BLaER1 (cell line): ENCODE data around the gene CA10.

Experiments
- H3K27ac ChIP-seq: shearing (Covaris generic); formaldehyde crosslinking; 2 replicates; pipeline ENCODE4 v1.8.1; 2022
- H3K27me3 ChIP-seq: shearing (Covaris generic); formaldehyde crosslinking; 2 replicates; pipeline ENCODE4 v1.8.1; 2022
- H3K36me3 ChIP-seq: shearing (Covaris generic); formaldehyde crosslinking; 2 replicates; pipeline ENCODE4 v1.8.1; 2022
- H3K4me1 ChIP-seq: shearing (Covaris generic); formaldehyde crosslinking; 2 replicates; pipeline ENCODE4 v1.8.1; 2022
- H3K4me2 ChIP-seq: shearing (Covaris generic); formaldehyde crosslinking; 2 replicates; pipeline ENCODE4 v1.8.1; 2022
- H3K4me3 ChIP-seq: shearing (Covaris generic); formaldehyde crosslinking; 2 replicates; pipeline ENCODE4 v1.8.1; 2022
- H3K9ac ChIP-seq: shearing (Covaris generic); formaldehyde crosslinking; 2 replicates; pipeline ENCODE4 v1.8.1; 2022
- H3K9me3 ChIP-seq: shearing (Covaris generic); formaldehyde crosslinking; 2 replicates; pipeline ENCODE4 v1.8.1; 2022
- H4K20me1 ChIP-seq: shearing (Covaris generic); formaldehyde crosslinking; 2 replicates; pipeline ENCODE4 v1.8.1; 2022
- Cebpa-rat ChIP-seq: shearing (Covaris generic); IDR thresholded peaks from 2 replicates; pipeline ENCODE4 v1.8.1; 2022

CA10 gene

GRCh38 chr17:52159246-52160135 lies 977 bp upstream of the CA10 start:
- H3K4me1 ChIP-seq = no peaks in the 10 kb centered on the region
- no peak for TF ChIP-seq Cebpa-rat
- no peak overlapping the region for H3K9ac ChIP-seq
- H3K36me3 ChIP-seq = no peaks in the 10 kb centered on the region
- H3K27ac ChIP-seq = no peak overlapping the region
- no peaks in the 10 kb centered on the region for H3K27me3 ChIP-seq
- H3K4me2 ChIP-seq = no peak overlapping the region
- peaks cover 18% of the 10 kb centered on the region for H3K9me3 ChIP-seq
- no peaks in the 10 kb centered on the region for H4K20me1 ChIP-seq
- H3K4me3 ChIP-seq = no peak overlapping the region

DNA sequence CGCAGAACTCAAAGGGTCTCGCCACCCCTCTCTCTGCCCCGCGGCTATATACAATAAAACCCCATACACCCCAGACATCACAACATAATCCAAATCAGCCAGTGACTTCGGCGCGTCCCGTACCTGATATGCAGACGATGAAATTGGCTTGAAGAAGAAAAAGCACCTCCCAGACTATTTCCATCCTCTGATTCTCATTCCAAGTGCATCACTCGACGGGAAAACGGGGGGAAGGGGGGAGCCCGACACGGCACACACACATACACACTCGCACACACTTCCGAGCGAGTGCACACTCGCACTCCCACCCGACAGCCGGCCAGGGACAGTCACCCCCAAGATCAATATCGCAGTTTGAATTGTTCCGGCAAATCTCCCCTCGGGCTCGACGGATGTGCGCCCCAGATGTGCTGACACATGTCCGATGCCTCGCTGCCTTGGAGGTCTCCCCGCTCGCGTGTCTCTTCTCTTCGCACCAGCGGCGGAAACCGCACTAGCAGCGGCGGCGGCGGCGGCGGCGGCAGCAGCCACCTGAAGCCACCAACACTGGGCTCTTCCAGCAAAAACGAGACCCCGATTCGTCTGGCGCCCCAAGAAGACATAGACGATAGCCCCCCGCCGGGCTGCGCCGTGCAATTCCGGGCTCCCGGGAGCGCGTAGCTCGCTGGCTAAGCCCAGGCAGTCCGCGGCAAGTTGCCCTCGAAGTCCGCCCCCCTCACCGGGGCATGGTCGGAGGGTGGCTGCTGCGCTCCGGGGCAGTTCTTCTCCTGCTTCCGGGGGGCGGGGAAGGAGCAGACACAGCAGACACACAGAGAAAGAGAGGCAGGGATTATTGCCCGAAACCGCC lies 688 bp downstream of the CA10 start:
- no peak overlapping the region for H3K27ac ChIP-seq
- H3K4me3 ChIP-seq = no peak overlapping the region
- H3K4me2 ChIP-seq = no peak overlapping the region
- peaks cover 18% of the 10 kb centered on the region for H3K9me3 ChIP-seq
- no peaks in the 10 kb centered on the region for H3K36me3 ChIP-seq
- no peak overlapping the region for H3K9ac ChIP-seq
- H3K27me3 ChIP-seq = no peaks in the 10 kb centered on the region
- TF ChIP-seq Cebpa-rat = no peak
- no peaks in the 10 kb centered on the region for H3K4me1 ChIP-seq
- no peaks in the 10 kb centered on the region for H4K20me1 ChIP-seq

- H3K9me3 ChIP-seq = peaks cover 18% of the 10 kb centered on the region
- no peak overlapping the region for H3K27ac ChIP-seq
- TF ChIP-seq Cebpa-rat = no peak
- H3K4me2 ChIP-seq = no peak overlapping the region
- no peak overlapping the region for H3K4me3 ChIP-seq
- no peaks in the 10 kb centered on the region for H4K20me1 ChIP-seq
- no peaks in the 10 kb centered on the region for H3K27me3 ChIP-seq
- no peak overlapping the region for H3K9ac ChIP-seq
- H3K4me1 ChIP-seq = no peaks in the 10 kb centered on the region
- no peaks in the 10 kb centered on the region for H3K36me3 ChIP-seq
Observed at GRCh38 chr17:52156576-52157570, 1.6 kb downstream of the CA10 start.

GRCh38 chr17:52155301-52155700 lies 3.2 kb downstream of the CA10 start:
- no peak overlapping the region for H3K9ac ChIP-seq
- no peaks in the 10 kb centered on the region for H3K36me3 ChIP-seq
- TF ChIP-seq Cebpa-rat = no peak
- no peaks in the 10 kb centered on the region for H3K27me3 ChIP-seq
- peaks cover 18% of the 10 kb centered on the region for H3K9me3 ChIP-seq
- H3K4me1 ChIP-seq = no peaks in the 10 kb centered on the region
- H3K4me3 ChIP-seq = no peak overlapping the region
- H3K27ac ChIP-seq = no peak overlapping the region
- H4K20me1 ChIP-seq = no peaks in the 10 kb centered on the region
- no peak overlapping the region for H3K4me2 ChIP-seq

DNA sequence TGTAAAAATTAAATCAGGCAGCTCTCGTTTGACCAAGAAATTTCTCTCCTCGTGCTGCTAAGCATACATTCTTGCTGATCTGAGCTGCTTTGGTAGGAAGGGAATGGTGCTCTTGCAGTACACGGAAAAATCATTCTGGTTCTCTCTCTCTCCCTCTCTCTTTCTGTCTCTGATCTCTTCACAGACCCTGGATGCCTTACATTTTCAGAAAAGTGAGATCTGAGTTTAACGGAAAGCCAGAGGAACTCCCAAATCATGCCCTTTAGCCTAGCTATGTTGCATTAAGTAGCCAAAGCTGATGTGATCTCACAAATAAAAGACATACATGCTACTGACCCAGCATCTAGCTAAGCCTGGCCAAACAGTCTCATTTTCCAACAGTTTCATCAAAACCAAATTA lies 4.0 kb downstream of the CA10 start:
- Histone ChIP-seq H3K4me2 (no peak overlapping the region), H3K27ac (no peak overlapping the region), H3K4me3 (no peak overlapping the region), H3K9ac (no peak overlapping the region), H3K36me3 (no peaks in the 10 kb centered on the region), H3K9me3 (peaks cover 18% of the 10 kb centered on the region), H4K20me1 (no peaks in the 10 kb centered on the region), H3K4me1 (no peaks in the 10 kb centered on the region), H3K27me3 (no peaks in the 10 kb centered on the region)
- TF ChIP-seq Cebpa-rat = no peak

GRCh38 chr17:52150935-52151334 lies 7.6 kb downstream of the CA10 start:
- no peak for TF ChIP-seq Cebpa-rat
- H3K27ac ChIP-seq = no peak overlapping the region
- no peak overlapping the region for H3K4me2 ChIP-seq

DNA sequence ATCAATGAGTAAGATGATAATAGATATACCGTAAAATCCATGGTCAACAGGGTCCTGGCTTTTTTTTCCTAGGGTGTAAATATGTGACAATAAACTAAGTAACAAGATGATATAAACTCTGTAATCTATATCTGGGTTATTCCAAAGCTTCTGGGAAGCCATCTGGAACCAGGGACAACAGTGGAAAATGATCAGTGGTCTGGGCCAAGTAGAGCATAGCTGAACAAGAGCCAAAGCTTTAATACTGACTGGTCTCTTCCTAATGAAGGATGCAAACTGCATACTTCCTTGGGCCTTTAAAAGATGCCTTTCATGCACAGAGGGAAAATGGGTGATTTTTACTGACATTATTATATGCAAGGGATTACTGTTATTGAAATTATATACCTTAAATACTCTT lies 8.9 kb downstream of the CA10 start:
- no peak overlapping the region for H3K27ac ChIP-seq
- H3K4me1 ChIP-seq = peaks cover 7% of the 10 kb centered on the region
- no peak overlapping the region for H3K9ac ChIP-seq
- H3K9me3 ChIP-seq = no peaks in the 10 kb centered on the region
- no peaks in the 10 kb centered on the region for H3K27me3 ChIP-seq
- no peaks in the 10 kb centered on the region for H3K36me3 ChIP-seq
- no peak for TF ChIP-seq Cebpa-rat
- H4K20me1 ChIP-seq = no peaks in the 10 kb centered on the region
- no peak overlapping the region for H3K4me2 ChIP-seq
- no peak overlapping the region for H3K4me3 ChIP-seq

More at GRCh38 chr17:52150935-52151334, 7.6 kb downstream of the CA10 start:
- Histone ChIP-seq H3K9me3 (no peaks in the 10 kb centered on the region), H3K9ac (no peak overlapping the region), H3K36me3 (no peaks in the 10 kb centered on the region), H3K4me1 (peaks cover 7% of the 10 kb centered on the region), H3K27me3 (no peaks in the 10 kb centered on the region), H4K20me1 (no peaks in the 10 kb centered on the region), H3K4me3 (no peak overlapping the region)

- H3K9me3 ChIP-seq = no peaks in the 10 kb centered on the region
- no peak for TF ChIP-seq Cebpa-rat
- no peak overlapping the region for H3K4me3 ChIP-seq
- no peak overlapping the region for H3K4me2 ChIP-seq
- H3K4me1 ChIP-seq = peaks cover 7% of the 10 kb centered on the region
- H3K27ac ChIP-seq = no peak overlapping the region
- H3K36me3 ChIP-seq = no peaks in the 10 kb centered on the region
- no peaks in the 10 kb centered on the region for H4K20me1 ChIP-seq
- no peaks in the 10 kb centered on the region for H3K27me3 ChIP-seq
- no peak overlapping the region for H3K9ac ChIP-seq
Observed at GRCh38 chr17:52148969-52149351, 9.6 kb downstream of the CA10 start.

DNA sequence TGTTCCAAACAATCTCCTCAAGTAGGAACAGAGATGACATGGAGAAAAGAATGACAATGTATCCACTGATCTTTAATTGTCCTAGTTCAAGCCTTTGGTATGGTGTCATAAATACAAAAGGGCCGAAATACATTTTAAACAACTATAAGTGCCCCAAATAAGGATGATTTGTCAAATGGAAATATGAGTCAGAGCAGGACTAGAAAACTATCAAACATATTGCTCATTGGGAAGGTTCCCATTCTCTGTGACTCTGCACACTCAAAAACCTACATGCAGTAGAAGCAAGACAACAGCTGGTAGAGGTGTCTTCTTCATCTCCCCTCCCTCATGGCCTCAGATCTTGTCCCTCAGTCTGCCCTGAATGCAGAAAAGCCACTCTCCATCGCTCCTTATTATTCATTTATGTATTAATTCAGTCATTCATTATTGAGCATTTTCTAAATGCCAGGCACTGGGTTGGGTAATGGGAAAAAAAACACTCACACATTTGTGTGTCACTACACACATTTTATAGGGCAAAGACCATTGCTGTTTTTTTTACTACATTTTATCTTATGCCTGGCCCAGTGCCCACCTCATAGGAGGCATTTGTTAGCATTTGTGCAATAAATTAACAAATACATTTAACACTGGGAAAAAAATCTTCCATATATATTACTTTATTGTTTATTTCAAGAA lies 10.1 kb downstream of the CA10 start:
- Histone ChIP-seq H3K9ac (no peak overlapping the region), H3K9me3 (no peaks in the 10 kb centered on the region), H3K4me3 (no peak overlapping the region), H3K27me3 (no peaks in the 10 kb centered on the region), H3K27ac (no peak overlapping the region), H3K36me3 (no peaks in the 10 kb centered on the region), H3K4me1 (peaks cover 7% of the 10 kb centered on the region), H4K20me1 (no peaks in the 10 kb centered on the region), H3K4me2 (no peak overlapping the region)
- no peak for TF ChIP-seq Cebpa-rat
